A204.1 (cell line): ENCODE measurements around the gene SARS2.
"Not testable (repeated sequence)": the region's sequence is repeated elsewhere in the genome, so short reads cannot be mapped to it uniquely, and the experiment has no call there.

Experiments
- FAIRE-seq: peaks from 2 replicates; lab custom pipeline; 2012; peaks lifted over from hg19 to GRCh38; lab: Jason Lieb, UNC

Gene SARS2

GRCh38 chr19:38929929-38930775 is at the start of gene SARS2:
SARS2 (minus strand) TSS chr19:38930763; CDS start chr19:38930736, 27 bp downstream.
- no peak for FAIRE-seq

- FAIRE-seq: no peak
Measured at GRCh38 chr19:38979812-38980211, 49.2 kb upstream of the SARS2 start.

DNA sequence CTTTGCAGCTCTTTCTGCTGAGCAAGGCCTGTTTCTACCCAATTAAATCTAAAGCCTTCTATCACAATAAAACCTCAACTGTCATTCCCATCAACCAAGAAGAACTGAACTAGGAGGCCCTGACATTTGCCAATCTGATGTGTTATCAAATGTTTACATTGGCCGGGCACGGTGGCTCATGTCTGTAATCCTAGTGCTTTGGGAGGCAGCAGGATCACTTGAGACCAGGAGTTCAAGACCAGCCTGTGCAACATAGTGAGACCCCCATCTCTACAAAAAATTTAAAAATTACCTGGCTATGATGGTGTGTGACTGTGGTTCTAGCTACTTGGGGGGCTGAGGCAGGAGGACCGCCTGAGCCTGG is 47.7 kb upstream of the SARS2 start:
- FAIRE-seq: no peak

GRCh38 chr19:38977445-38978325 is 47.1 kb upstream of the SARS2 start:
- FAIRE-seq: no peak

- no peak for FAIRE-seq
Measured at GRCh38 chr19:38975861-38976271, 45.3 kb upstream of the SARS2 start.

DNA sequence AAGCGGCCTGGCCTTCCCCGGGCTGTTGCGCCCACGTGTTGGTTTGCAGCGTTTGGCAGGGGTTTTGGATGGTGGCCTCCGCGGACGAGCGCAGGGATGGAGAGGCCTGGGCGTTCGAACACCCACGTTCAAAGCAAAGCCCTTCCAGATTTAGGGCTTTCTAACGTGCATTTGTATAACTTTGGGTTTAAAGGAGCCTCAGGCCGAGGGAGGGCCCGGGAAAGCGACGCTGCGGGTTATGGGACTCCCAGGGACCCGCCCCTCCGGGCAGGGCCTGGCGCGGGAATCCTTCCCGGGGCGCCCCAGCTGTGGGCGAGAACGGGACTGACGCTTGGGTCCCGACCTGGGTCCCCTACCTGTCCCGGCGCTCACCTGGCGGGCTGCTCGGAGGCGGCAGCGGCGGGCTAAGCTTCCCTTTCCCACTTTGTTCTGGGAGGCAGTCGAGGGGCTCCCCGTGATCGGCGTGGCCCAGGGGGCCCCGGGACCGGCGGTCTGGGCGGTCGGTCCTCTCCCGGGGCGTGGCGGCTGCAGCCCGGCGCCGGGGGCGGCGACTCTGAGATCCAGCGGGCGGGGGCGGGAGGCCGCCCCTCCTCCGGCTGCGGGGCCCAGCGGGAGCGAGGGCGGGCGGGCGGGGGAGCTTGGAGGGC is 44.8 kb upstream of the SARS2 start, which contains the start of gene FBXO17:
TSS of gene FBXO17 (minus strand) at position 529 of the 647 bp plus-strand sequence. CDS start 25,423 bp downstream, outside the sequence.
- FAIRE-seq: no peak

DNA sequence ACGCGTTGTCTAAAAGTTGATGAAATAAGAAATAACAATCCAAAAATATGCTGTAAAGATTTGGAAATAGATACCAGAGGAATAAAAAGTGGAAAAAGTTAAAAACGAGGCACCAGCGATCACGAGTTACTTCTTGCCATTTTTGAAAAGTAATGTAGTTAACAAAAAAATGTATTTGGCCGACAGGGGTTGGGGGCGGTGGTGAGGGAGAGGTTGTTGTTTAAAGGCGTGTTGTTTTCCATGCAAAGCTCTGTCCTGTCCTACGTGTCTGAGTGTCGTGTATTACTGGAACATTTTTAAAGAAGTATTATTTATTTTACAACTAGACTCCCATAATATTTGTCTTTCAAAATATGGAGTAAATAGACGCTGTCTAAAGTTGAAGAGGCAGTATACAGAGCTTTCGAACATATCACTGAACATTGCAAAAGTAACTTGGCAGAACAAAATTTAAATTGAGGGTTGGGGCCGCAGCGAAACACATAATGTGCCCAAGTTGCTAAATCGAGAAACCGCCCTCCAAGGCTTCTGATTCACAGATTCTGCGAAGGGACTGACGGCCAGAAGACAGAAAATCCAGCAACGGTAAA is 44.2 kb upstream of the SARS2 start:
- FAIRE-seq: no peak

- FAIRE-seq: no peak
Measured at GRCh38 chr19:38971672-38972071, 41.1 kb upstream of the SARS2 start.

- FAIRE-seq: no peak
Measured at GRCh38 chr19:38970664-38971532, 40.3 kb upstream of the SARS2 start.

DNA sequence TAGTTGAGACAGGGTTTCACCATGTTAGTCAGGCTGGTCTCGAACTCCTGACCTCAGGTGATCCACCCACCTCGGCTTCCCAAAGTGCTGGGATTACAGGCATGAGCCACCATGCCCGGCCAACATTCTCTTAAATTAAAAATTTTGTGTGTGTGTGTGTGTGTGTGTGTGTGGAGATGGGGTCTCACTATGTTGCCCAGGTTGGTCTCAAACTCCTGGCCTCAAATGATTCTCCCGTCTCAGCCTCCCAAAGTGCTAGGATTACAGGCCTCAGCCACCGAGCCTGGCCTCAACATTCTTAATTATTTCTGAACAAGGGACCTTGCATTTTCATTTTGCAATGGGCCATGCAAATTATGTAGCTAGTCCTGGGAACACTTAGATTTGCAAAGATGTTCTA is 35.6 kb upstream of the SARS2 start:
- not testable (repeated sequence) for FAIRE-seq

- no peak for FAIRE-seq
Measured at GRCh38 chr19:38964738-38965137, 34.2 kb upstream of the SARS2 start.

GRCh38 chr19:38959618-38960017 is 29.1 kb upstream of the SARS2 start:
- no peak for FAIRE-seq

DNA sequence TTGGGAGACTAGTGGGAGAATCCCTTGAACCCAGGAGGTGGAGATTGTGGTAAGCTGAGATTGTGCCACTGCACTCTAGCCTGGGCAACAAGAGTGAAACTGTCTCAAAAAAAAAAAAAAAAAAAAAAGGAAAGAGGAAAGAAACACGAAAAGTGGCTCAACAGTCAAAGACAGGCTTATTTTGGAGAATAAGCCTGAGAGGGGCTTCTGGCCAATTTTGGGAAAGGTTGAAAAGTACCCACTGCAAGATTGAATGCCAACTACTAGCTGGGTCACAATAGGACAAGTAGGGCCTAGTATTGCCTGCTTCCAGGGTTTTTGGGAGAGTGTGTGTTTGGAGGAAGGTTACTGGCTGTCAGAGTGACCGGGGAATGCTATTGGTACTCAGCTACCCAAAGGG is 27.7 kb upstream of the SARS2 start:
- no peak for FAIRE-seq

- FAIRE-seq: no peak
Measured at GRCh38 chr19:38956264-38956663, 25.7 kb upstream of the SARS2 start.

DNA sequence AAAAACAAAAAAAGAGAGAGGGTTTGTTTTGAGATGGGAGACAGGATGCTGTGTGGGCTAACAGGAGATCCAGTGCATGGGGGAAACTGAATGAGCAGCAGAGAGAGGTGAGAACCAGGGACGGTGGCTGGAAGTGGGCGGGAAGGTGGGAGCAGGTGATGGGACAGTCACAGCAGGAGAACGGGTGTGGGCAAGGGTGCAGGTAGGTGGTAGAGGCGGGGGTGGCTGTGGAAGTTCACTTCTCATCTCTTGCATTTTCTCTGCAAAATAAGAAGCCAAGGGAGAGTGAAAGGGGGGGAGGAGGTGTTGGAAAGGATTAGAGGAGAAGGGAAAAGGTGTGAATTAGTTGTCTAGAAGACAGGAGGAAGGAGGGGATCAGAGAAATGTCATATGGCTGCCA is 23.1 kb upstream of the SARS2 start:
- no peak for FAIRE-seq

- FAIRE-seq: no peak
Measured at GRCh38 chr19:38952395-38953165, 22.0 kb upstream of the SARS2 start.

DNA sequence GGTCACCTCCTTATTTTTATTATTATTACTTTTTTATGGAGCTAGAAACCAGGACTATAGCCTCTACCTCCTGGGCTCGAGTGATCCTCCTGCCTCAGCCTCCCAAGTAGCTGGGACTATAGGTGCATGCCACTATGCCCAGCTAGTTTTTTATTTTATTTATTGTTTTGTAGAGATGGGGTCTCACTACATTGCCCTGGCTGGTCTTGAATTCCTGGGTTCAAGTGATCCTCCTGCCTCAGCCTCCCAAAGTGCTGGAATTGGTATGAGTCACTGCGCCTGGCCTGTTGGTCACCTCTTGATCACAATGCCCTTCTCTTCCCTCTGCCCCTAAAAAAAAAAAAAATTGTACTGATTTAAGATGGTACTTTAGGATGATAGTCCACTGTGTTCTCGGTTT is 20.6 kb upstream of the SARS2 start:
- FAIRE-seq: no peak

DNA sequence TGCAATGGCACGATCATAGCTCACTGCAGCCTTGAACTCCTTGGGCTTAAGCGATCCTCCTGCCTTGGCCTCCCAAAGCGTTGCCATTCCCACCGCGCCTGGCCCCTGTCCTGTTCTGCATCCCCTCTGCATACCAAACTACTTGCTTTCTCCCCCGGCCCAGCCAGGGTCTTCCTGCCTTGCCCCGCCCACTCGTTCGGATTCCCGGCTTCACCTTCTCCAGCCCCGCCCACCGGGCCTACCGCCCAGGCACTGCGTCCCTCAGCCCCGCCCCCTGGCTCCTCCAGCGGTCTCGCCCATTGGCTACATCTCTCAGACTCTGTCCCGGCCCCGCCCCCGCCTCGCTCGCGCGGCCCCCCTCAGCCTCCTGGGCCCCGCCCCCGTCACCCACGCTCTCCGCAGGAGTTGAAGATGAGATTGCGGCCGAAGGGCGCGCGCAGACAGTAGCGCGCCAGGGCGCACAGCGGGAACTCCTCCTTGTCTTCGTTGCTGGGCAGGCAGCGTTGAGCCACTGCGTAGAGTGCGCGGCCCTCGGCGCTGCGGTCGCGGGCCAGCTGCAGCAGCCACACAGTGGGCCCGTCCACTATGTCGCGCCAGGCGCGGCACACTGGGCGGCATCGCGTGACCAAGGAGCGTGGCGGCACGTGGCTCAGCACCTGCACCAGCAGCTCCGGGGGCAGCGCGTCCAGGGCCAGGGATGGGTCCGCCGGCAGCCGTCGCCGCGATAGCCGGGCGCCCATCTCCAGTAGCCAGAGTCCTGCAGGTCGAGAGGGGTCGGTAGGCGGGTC is 19.2 kb upstream of the SARS2 start:
- FAIRE-seq: no peak

DNA sequence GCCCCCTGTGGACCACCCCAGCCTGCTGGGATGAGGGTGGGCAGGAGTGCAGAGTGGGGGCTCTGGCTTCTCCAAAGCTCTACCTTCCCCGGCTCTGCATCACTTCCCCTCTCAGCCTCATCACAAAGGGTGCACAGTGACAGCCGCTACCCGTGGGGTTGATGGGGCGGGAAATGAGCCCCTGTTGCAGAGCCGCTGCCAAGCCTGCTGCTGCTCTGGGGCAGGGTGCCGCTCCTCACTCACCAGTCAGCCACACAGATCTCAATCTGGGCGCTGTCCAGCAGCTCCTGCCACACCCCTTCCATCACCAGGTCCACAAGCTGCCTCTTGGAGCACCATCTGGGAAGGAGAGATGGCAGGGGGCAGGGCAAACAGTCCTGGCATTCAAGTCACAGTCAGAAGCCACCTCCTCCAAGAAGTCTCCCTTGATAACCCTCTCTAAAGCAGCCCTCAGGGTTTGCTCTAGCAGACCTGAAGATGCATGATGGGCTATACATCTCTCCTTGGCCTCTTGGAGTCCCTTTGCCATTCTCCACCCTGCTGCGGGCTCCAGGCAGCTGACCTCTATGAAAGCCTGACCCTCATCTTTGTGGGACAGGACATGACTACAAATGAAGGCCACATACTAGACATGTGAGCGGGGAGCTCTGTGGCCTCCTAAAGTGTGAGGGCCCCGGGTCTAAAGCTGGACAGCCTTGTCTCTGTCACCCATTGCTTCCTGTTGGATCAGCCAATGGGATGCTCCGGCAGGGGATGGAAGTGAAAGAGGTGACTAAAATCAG is 15.9 kb upstream of the SARS2 start:
- FAIRE-seq: no peak
